ENCODE data around the gene CLTB.

The CLTB gene

DNA sequence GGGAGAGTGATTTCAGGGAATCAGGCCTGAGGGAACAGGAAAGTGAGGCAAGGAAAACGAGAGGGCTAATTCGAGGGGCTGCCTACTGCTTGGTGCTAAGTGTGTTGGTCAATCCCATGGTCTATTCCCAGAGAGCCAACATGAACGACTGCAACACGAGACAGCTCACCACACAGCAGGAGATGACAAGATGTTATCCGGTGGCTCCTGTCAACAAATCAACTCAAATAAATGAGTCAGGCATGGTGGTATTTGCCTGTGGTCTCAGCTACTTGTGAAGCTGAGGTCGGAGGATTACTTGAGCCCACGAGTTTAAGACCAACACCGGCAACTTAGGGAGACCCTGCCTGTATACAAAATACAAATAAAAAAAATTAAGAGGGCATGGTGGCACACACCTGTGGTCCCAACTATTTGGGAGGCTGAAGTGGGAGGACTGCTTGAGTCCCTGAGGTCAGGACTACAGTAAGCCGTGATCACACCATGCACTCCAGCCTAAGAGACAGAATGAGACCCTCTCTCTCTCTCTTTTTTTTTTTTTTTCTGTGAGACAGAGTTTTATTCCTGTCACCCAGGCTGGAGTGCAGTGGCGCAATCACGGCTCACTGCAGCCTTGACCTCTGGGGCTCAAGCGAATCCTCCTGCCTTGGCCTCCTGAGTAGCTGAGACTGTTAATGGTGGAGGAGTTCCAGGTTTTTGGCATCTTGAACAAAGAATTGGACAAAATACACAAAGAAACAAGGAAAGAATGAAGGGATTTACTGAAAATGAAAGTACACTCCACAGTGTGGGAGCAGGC, 22.8 kb upstream of the CLTB start:
- Histone ChIP-seq H3K36me3 (no peaks in the 10 kb centered on the region), H3K4me3 (ENCODE audit: low read depth in 1 of 2, low read length in 1 of 2) (no peak overlapping the region), H3K27me3 (peaks cover 7% of the 10 kb centered on the region), H3K27ac (no peak overlapping the region), H3K9me3 (no peaks in the 10 kb centered on the region), H3K4me1 (ENCODE audit: control insufficient read depth in 1 of 2, insufficient read depth in 1 of 2, low read depth in 1 of 2, low read length in 1 of 2) (peaks cover 0 to 9% of the 10 kb centered on the region in 2 experiments)
- TF ChIP-seq, protein P1, sequence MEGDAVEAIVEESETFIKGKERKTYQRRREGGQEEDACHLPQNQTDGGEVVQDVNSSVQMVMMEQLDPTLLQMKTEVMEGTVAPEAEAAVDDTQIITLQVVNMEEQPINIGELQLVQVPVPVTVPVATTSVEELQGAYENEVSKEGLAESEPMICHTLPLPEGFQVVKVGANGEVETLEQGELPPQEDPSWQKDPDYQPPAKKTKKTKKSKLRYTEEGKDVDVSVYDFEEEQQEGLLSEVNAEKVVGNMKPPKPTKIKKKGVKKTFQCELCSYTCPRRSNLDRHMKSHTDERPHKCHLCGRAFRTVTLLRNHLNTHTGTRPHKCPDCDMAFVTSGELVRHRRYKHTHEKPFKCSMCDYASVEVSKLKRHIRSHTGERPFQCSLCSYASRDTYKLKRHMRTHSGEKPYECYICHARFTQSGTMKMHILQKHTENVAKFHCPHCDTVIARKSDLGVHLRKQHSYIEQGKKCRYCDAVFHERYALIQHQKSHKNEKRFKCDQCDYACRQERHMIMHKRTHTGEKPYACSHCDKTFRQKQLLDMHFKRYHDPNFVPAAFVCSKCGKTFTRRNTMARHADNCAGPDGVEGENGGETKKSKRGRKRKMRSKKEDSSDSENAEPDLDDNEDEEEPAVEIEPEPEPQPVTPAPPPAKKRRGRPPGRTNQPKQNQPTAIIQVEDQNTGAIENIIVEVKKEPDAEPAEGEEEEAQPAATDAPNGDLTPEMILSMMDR (IDR thresholded peaks at IDR 0.05) = no peak

DNA sequence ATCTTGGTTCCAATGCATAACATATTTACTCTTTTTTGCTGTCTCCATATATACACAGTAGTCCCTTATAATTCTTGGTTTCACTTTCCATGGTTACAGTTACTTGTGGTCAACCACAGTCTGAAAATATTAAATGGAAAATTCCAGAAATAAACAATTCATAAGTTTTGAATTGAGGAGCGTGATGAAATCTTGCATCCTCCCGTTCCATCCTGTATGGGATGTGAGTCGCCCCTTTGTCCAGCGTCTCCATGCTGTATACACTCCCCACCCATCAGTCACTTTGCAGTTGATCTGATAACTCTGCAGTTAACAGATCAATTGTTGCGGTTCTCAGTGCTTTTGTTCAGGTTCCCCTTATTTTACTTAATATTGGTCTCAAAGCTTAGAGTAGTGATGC, 20.3 kb upstream of the CLTB start:
- Histone ChIP-seq H3K36me3 (no peaks in the 10 kb centered on the region), H3K4me3 (ENCODE audit: low read depth in 1 of 2, low read length in 1 of 2) (no peak overlapping the region), H3K9me3 (no peaks in the 10 kb centered on the region), H3K27ac (no peak overlapping the region), H3K27me3 (peaks cover 12% of the 10 kb centered on the region), H3K4me1 (ENCODE audit: control insufficient read depth in 1 of 2, insufficient read depth in 1 of 2, low read depth in 1 of 2, low read length in 1 of 2) (peaks cover 0 to 9% of the 10 kb centered on the region in 2 experiments)
- TF ChIP-seq, protein P1 (IDR thresholded peaks at IDR 0.05) = no peak

DNA sequence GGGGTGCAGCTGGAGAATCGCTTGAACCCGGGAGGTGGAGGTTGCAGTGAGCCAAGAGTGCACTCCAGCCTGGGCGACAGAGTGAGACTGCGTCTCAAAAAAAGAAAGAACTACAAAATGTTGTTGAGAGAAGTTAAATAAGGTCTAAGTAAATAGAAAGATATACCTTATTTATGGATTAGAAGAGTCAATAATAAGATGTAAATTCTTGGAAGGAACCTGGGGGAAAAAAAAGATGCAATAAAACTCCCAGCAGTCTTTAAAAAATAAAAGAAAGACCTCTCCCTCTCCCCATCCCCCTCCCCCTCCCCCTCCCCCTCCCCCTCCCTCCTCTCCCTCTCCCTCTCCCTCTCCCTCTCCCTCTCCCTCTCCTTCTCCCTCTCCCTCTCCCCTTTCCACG, 16.4 kb upstream of the CLTB start:
- TF ChIP-seq, protein P1 (IDR thresholded peaks at IDR 0.05) = no peak
- H3K4me3 ChIP-seq (ENCODE audit: low read depth in 1 of 2, low read length in 1 of 2) = no peak overlapping the region
- H3K27me3 ChIP-seq = peaks cover 12% of the 10 kb centered on the region
- no peaks in the 10 kb centered on the region for H3K36me3 ChIP-seq
- H3K4me1 ChIP-seq (ENCODE audit: control insufficient read depth in 1 of 2, insufficient read depth in 1 of 2, low read depth in 1 of 2, low read length in 1 of 2) = peaks cover 0 to 9% of the 10 kb centered on the region in 2 experiments
- no peak overlapping the region for H3K27ac ChIP-seq
- no peaks in the 10 kb centered on the region for H3K9me3 ChIP-seq

DNA sequence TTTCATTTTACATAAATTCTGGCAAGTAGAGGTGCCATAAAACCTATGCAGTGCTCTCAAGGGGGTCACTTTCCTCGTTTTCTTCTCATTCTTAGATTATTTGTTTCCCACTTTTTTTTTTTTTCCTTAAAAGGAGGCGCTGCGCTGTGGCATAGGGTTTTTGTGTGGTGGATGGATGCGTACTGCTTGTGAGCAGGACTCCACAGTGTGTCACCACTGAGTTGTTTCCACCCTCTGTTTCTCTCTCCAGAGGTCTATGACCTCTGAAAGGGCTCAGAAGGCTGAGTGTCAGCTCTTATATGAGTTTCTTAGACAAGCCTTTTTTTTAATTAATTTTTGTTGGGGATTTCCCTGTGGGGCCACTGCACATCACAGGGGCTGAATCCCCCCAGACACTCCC, 13.6 kb upstream of the CLTB start:
- TF ChIP-seq, protein P1 (IDR thresholded peaks at IDR 0.05) = no peak
- Histone ChIP-seq H3K36me3 (no peaks in the 10 kb centered on the region), H3K27ac (no peak overlapping the region), H3K27me3 (peaks cover 5% of the 10 kb centered on the region), H3K9me3 (no peaks in the 10 kb centered on the region), H3K4me3 (ENCODE audit: low read depth in 1 of 2, low read length in 1 of 2) (no peak overlapping the region), H3K4me1 (ENCODE audit: control insufficient read depth in 1 of 2, insufficient read depth in 1 of 2, low read depth in 1 of 2, low read length in 1 of 2) (no peaks in the 10 kb centered on the region)

DNA sequence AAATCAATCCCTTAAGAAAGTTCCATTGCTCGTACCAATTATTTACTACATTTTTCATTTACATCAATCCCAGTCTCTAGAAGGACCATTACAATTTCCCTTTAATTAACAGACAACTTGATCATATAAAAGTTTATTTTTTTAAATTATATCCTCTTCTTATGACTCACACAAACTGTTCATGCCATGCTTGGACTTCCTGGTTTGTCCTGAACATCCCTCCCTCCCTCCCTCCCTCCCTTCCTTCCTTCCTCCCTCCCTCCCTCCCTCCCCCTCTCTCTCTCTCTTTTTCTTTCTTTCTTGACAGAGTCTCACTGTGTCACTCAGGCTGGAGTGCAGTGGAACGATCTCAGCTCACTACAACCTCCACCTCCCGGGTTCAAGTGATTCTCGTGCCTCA, 11.6 kb upstream of the CLTB start:
- Histone ChIP-seq H3K4me1 (ENCODE audit: control insufficient read depth in 1 of 2, insufficient read depth in 1 of 2, low read depth in 1 of 2, low read length in 1 of 2) (no peaks in the 10 kb centered on the region), H3K27ac (no peak overlapping the region), H3K27me3 (peaks cover 5% of the 10 kb centered on the region), H3K9me3 (no peaks in the 10 kb centered on the region), H3K4me3 (ENCODE audit: low read depth in 1 of 2, low read length in 1 of 2) (no peak overlapping the region), H3K36me3 (no peaks in the 10 kb centered on the region)
- TF ChIP-seq, protein P1 (IDR thresholded peaks at IDR 0.05) = no peak

Data from neutrophil (primary cell).